Gastroesophageal sphincter (tissue), 3 donors: ENCODE measurements around the gene HS3ST3B1.

Experiments
- CTCF ChIP-seq, 4 experiments: fragments of 200-600 bp in 2 of 4; fragments of 450-650 bp in 2 of 4; sonication (generic) in 1 of 4; IDR thresholded peaks; one replicate each; pipeline ENCODE4 v1.5.1; 2017 to 2019; ENCODE audit warnings: antibody characterized with exemption in 4 of 4, mild to moderate bottlenecking in 2 of 4, moderate library complexity in 2 of 4
- POLR2A ChIP-seq, 2 donors: fragments of 450-650 bp; IDR thresholded peaks; one replicate each; pipeline ENCODE4 v1.6.1; 2017; ENCODE audit warnings: antibody characterized with exemption in 2 of 2, mild to moderate bottlenecking in 2 of 2, moderate library complexity in 1 of 2

- TF ChIP-seq CTCF (IDR thresholded peaks at IDR 0.05) (no peak), POLR2A (IDR thresholded peaks at IDR 0.05) (no peak)
Observed at GRCh38 chr17:14312522-14312921, 11.6 kb downstream of the HS3ST3B1 start.
